Tibial artery (tissue), 4 donors: Measurements from ENCODE around the gene SAPCD2.

Source experiments
- DNase-seq, 2 donors: peaks; one replicate each; pipeline ENCODE4 v3.0.0-alpha.2; 2019
- H3K27ac ChIP-seq, 2 donors: fragments of 200-600 bp; sonication (generic) in 1 of 2; 1 replicate in 1 of 2; 2 replicates in 1 of 2; pipeline ENCODE4 v1.5.1; 2018 to 2019; ENCODE audit warnings: mild to moderate bottlenecking in 1 of 2
- H3K27me3 ChIP-seq, 2 donors: fragments of 200-600 bp; sonication (generic) in 1 of 2; one replicate each; pipeline versions ENCODE4 v1.5.1 to v1.6.0; 2016 to 2019
- H3K36me3 ChIP-seq, 3 donors: fragments of 200-600 bp; sonication (generic) in 2 of 3; one replicate each; pipeline ENCODE4 v1.5.1; 2016 to 2019; ENCODE audit warnings: mild to moderate bottlenecking in 2 of 3
- H3K4me1 ChIP-seq, 4 donors: fragments of 200-600 bp; sonication (generic) in 2 of 4; 1 replicate in 3 of 4; 2 replicates in 1 of 4; pipeline ENCODE4 v1.5.1; 2016 to 2019
- H3K4me3 ChIP-seq, 2 donors: fragments of 200-600 bp; sonication (generic) in 1 of 2; 1 replicate in 1 of 2; 2 replicates in 1 of 2; pipeline ENCODE4 v1.5.1; 2018 to 2019; ENCODE audit warnings: mild to moderate bottlenecking in 2 of 2
- H3K9me3 ChIP-seq, 3 donors: fragments of 200-600 bp; sonication (generic) in 1 of 3; one replicate each; pipeline ENCODE4 v1.5.1; 2016 to 2019
- intact Hi-C: fragments of 100-400 bp; cut with DNase I; formaldehyde crosslinking; loops from one replicate; pipeline ENCODE4 v1.15.0; 2023; ENCODE audit warnings: low total_unique reads
- TF ChIP-seq, protein P1 (sequence below), 2 experiments: fragments of 200-600 bp in 1 of 2; fragments of 450-650 bp in 1 of 2; IDR thresholded peaks; one replicate each; pipeline ENCODE4 v1.5.1; 2017 to 2019; ENCODE audit warnings: antibody characterized with exemption in 2 of 2, mild to moderate bottlenecking in 1 of 2, moderate library complexity in 1 of 2

SAPCD2 gene

DNA sequence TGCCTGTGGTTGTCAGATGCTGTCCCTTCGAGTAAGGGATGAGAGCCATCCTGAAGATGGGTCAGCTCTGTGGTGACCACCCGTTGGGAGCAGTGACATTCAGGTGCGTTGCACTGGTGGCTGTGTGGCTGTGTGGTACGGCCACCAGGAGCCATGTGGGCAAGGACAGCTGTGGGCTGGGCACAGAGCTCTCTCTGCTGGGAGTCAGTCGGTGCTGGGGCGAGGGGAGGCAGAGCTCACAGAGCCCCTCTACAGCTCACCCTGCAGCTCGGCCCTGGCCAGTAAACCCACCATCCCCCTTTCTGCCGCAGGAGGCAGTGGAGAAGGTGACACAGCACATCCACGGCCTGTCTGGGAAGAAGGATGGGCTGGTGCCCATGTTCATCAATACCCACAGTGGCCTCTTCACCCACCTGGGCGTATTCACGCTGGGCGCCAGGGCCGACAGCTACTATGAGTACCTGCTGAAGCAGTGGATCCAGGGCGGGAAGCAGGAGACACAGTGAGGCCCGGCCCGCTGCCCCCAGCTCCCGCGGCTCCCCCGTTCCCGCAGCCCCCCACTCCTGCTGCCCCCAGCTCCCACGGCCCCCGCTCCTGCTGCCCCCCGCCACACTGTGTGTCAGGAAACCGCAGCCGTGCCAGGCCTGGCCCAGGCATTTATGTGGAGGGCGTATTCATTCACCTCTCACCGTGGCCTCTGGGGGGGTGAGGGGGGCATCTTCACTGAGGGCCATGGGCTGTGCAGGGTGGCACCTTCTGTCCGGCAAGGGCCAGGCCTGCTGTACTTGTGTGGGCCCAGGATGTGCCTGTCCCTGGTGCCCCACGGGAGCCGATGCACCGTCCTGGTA lies 35.7 kb upstream of the SAPCD2 start:
- no peak overlapping the region for H3K27ac ChIP-seq
- H3K4me1 ChIP-seq, result no peaks in the 10 kb centered on the region
- intact Hi-C loops, result no loop called here
- TF ChIP-seq, protein P1, sequence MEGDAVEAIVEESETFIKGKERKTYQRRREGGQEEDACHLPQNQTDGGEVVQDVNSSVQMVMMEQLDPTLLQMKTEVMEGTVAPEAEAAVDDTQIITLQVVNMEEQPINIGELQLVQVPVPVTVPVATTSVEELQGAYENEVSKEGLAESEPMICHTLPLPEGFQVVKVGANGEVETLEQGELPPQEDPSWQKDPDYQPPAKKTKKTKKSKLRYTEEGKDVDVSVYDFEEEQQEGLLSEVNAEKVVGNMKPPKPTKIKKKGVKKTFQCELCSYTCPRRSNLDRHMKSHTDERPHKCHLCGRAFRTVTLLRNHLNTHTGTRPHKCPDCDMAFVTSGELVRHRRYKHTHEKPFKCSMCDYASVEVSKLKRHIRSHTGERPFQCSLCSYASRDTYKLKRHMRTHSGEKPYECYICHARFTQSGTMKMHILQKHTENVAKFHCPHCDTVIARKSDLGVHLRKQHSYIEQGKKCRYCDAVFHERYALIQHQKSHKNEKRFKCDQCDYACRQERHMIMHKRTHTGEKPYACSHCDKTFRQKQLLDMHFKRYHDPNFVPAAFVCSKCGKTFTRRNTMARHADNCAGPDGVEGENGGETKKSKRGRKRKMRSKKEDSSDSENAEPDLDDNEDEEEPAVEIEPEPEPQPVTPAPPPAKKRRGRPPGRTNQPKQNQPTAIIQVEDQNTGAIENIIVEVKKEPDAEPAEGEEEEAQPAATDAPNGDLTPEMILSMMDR (IDR thresholded peaks at IDR 0.05), result no peak
- H3K36me3 ChIP-seq, result peaks cover 66 to 100% (median 91%) of the 10 kb centered on the region in 3 donors
- DNase-seq, result no peak
- H3K27me3 ChIP-seq, result no peaks in the 10 kb centered on the region
- H3K4me3 ChIP-seq, result no peak overlapping the region
- H3K9me3 ChIP-seq, result no peaks in the 10 kb centered on the region

DNA sequence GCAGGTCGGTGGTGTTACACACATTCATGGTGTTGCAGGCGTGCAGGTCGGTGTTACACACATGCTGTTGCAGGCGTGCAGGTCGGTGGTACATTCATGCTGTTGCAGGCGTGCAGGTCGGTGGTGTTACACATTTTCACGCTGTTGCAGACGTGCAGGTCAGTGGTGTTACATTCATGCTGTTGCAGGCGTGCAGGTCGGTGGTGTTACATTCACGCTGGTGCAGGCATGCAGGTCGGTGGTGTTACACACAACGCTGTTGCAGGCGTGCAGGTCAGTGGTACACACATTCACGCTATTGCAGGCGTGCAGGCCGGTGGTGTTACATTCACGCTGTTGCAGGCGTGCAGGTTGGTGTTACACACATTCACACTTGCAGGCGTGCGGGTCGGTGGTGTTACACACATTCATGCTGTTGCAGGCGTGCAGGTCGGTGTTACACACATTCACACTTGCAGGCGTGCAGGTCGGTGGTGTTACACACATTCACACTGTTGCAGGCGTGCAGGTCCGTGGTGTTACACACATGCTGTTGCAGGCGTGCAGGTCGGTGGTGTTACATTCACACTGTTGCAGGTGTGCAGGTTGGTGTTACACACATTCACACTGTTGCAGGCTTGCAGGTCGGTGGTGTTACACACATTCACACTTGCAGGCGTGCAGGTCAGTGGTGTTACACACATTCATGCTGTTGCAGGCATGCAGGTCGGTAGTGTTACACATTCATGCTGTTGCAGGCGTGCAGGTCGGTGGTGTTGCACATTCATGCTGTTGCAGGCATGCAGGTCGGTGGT lies 33.0 kb upstream of the SAPCD2 start:
- Histone ChIP-seq H3K4me1 (no peaks in the 10 kb centered on the region), H3K4me3 (no peak overlapping the region), H3K27ac (no peak overlapping the region), H3K27me3 (no peaks in the 10 kb centered on the region), H3K36me3 (peaks cover 74 to 100% (median 90%) of the 10 kb centered on the region in 3 donors), H3K9me3 (no peaks in the 10 kb centered on the region)
- intact Hi-C loops, result no loop called here
- no peak for DNase-seq
- TF ChIP-seq, protein P1 (IDR thresholded peaks at IDR 0.05), result no peak

DNA sequence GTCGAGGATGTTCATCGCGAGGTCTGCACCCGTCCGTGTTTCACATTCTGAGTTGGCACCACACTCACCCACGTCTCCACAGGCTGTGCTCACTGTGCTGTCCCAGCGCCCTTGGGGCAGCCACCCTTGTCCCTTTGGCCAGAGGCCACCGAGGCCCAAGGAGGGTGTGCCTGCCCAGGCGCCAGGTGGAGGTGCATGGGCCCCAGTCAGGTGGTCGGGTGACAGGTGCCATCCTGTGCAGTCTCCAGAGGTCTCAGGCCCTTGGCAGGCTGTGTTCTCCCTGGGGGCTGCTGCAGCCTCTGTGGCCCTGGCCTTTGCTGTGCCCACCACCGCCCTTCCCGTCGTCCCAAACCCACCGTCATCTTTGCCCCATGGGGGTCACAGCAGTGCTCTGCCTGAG lies 28.9 kb upstream of the SAPCD2 start:
- no peak for DNase-seq
- H3K27me3 ChIP-seq, result no peaks in the 10 kb centered on the region
- TF ChIP-seq, protein P1 (IDR thresholded peaks at IDR 0.05), result no peak
- no peak overlapping the region for H3K4me3 ChIP-seq
- H3K4me1 ChIP-seq, result no peaks in the 10 kb centered on the region
- no peaks in the 10 kb centered on the region for H3K9me3 ChIP-seq
- intact Hi-C loops, result no loop called here
- H3K36me3 ChIP-seq, result peaks cover 72 to 100% (median 78%) of the 10 kb centered on the region in 3 donors
- no peak overlapping the region for H3K27ac ChIP-seq

DNA sequence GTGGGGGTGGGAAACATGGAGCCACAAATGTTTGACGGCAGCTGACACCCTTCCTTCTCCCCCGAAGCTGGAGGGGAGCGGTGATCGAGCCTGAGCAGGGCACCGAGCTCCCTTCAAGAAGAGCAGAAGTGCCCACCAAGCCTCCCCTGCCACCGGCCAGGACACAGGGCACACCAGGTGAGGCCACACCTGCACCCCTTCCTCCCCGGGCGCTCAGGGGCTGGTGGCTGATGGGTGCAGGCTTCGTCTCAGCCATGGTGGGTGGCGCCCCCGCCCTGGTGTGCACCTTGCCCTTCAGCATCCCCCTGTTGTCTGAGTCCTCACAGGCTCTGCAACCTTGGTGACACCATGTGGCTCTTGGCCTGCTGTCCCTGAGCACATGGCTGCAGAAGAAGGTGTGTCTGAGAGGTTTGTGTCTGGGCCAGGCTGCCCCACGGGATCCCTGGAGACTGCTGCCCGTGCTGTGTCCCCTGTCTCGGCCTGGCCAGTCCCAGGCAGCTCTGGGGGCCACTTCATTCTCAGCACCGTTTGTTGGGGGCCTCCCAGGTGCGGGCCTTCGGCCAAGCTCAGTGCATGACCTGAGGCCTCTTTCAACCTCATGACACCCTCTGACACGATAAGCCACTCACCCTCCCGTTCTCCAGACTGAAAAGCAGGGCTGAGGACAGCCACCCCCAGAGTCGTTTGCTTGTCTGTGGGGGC lies 27.6 kb upstream of the SAPCD2 start:
- H3K4me3 ChIP-seq, result no peak overlapping the region
- no peak overlapping the region for H3K27ac ChIP-seq
- H3K4me1 ChIP-seq, result no peaks in the 10 kb centered on the region
- TF ChIP-seq, protein P1 (IDR thresholded peaks at IDR 0.05), result no peak
- intact Hi-C loops, result no loop called here
- no peak for DNase-seq
- peaks cover 59 to 98% (median 66%) of the 10 kb centered on the region in 3 donors for H3K36me3 ChIP-seq
- no peaks in the 10 kb centered on the region for H3K27me3 ChIP-seq
- H3K9me3 ChIP-seq, result no peaks in the 10 kb centered on the region

DNA sequence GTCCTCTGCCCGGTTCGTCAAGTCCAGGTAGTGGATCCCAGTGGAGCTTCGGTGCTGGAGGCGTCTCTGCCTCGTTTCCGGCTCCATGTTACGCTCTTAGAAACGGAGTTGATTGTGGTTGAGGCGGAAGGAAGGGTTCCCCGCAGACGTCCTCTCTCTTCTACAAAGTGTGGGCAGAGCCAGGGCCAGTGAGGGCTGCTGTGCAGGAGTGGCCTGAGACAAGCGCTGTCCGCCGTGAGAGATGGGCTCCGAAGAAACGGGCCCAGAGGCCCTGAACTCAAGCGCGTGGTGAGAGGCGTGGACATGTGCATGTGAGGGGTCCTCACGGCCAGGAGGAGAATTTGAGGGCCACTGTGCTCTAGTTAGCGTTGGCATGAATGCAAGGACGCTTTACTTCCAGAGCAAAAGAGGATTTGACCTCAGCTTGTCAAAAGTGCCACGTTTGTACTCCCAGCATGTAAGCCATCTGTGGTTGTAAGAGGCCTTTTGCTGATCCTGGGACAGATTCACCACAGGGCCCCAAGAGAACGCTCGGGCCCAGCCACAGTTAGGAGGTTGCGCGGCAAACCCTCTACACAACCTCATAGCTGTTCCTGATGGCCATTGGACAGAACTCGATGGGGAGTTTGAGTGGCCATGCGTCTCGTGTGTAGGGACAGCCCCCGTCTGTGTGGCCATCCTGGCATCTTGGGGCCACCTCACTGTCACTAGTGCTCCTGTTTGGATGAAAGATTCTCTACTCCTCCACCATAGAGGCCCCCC lies 26.6 kb upstream of the SAPCD2 start:
- no peak overlapping the region for H3K4me3 ChIP-seq
- no peak overlapping the region for H3K27ac ChIP-seq
- H3K27me3 ChIP-seq, result no peaks in the 10 kb centered on the region
- peaks cover 49 to 96% (median 64%) of the 10 kb centered on the region in 3 donors for H3K36me3 ChIP-seq
- H3K9me3 ChIP-seq, result no peaks in the 10 kb centered on the region
- TF ChIP-seq, protein P1 (IDR thresholded peaks at IDR 0.05), result no peak
- DNase-seq, result no peak
- H3K4me1 ChIP-seq, result no peaks in the 10 kb centered on the region
- intact Hi-C loops, result no loop called here
